Muscle layer of duodenum (tissue), 2 donors: Measurements from ENCODE around the gene TMEM240.
"Not testable (repeated sequence)": the region's sequence is repeated elsewhere in the genome, so short reads cannot be mapped to it uniquely, and the experiment has no call there.

Experiments
- H3K27ac ChIP-seq: one replicate; pipeline ENCODE4 v1.7.0; 2013; ENCODE audit warnings: mild to moderate bottlenecking, low read length
- H3K27me3 ChIP-seq: one replicate; pipeline ENCODE4 v1.7.0; 2013; ENCODE audit warnings: low read depth, mild to moderate bottlenecking, control low read depth, low read length
- H3K36me3 ChIP-seq, 2 donors: one replicate each; pipeline ENCODE4 v1.7.0; 2013; ENCODE audit warnings: low read length in 2 of 2, control low read depth in 1 of 2, mild to moderate bottlenecking in 1 of 2; ENCODE audit not compliant: insufficient read depth in 2 of 2, control insufficient read depth in 1 of 2
- H3K4me1 ChIP-seq, 2 donors: one replicate each; pipeline ENCODE4 v1.7.0; 2013; ENCODE audit warnings: low read length in 2 of 2, mild to moderate bottlenecking in 2 of 2, control low read depth in 1 of 2, moderate library complexity in 1 of 2; ENCODE audit not compliant: insufficient read depth in 2 of 2, control insufficient read depth in 1 of 2
- H3K4me3 ChIP-seq, 2 donors: one replicate each; pipeline ENCODE4 v1.7.0; 2013; ENCODE audit warnings: low read length in 2 of 2, low read depth in 1 of 2, mild to moderate bottlenecking in 1 of 2
- H3K9me3 ChIP-seq, 2 donors: one replicate each; pipeline ENCODE4 v1.7.0; 2013; ENCODE audit warnings: low read length in 2 of 2, control low read depth in 1 of 2, mild to moderate bottlenecking in 1 of 2; ENCODE audit not compliant: control insufficient read depth in 1 of 2
- donor health status: healthy.

TMEM240 gene

DNA sequence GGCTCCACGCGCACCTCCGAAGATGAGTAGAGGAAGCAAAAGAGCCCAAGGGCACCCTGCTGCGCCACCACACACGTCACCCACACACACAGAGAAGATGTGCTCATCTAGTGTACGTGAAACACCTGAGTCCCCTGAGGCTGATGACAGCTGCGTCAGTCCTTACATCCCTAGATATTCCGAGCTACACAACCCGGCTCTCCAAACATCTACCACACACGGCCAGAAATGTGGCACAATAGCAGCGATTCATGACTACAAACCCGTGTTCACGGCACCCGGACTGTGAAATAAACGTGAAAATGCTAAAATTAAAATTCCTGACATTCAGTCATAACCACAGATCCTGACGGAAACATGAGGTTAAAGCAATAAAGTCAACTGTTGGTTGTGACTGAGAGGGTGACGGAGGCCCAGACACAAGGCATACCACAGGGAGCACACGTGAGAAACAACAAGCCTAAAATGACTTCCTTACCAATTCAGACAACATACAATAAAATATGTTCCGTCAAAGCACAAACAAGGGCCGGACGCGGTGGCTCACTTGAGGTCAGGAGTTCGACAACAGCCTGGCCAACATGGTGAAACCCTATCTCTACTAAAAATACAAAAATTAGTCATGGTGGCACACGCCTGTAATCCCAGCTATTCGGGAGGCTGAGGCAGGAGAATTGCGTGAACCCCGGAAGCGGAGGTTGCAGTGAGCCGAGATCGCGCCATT lies 26.9 kb upstream of the TMEM240 start:
- Histone ChIP-seq H3K4me3 (no peak overlapping the region), H3K27ac (no peak overlapping the region)

GRCh38 chr1:1565340-1565739 lies 24.9 kb upstream of the TMEM240 start:
- Histone ChIP-seq H3K36me3 (peaks cover 36 to 49% of the 10 kb centered on the region in 2 donors), H3K4me3 (no peak overlapping the region), H3K9me3 (no peaks in the 10 kb centered on the region), H3K27me3 (no peaks in the 10 kb centered on the region), H3K27ac (no peak overlapping the region), H3K4me1 (peaks cover 0 to 18% of the 10 kb centered on the region in 2 donors)

More for the DNA sequence above, 26.9 kb upstream of the TMEM240 start:
- Histone ChIP-seq H3K36me3 (peaks cover 30 to 41% of the 10 kb centered on the region in 2 donors), H3K4me1 (peaks cover 0 to 23% of the 10 kb centered on the region in 2 donors), H3K9me3 (no peaks in the 10 kb centered on the region), H3K27me3 (no peaks in the 10 kb centered on the region)

DNA sequence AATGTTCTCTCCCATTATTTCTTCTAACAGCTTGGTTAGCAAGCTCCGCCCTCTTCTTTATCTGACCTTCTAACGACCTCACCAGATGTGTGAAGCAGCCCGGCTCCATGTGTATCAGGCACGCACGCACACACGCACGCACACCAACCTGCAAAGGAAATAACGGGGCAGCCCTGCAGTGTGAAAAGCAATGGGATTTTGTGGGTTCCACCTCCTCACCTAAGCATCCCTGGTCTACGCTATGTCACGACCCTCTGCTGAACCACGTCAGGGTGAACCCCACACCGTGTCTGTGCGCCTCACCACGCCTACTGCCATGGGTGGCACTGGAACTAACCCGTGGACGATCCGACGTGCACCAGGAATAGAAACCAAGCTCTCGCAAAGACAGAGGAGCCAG lies 23.8 kb upstream of the TMEM240 start:
- Histone ChIP-seq H3K27ac (no peak overlapping the region), H3K9me3 (no peaks in the 10 kb centered on the region), H3K27me3 (no peaks in the 10 kb centered on the region), H3K36me3 (peaks cover 28 to 49% of the 10 kb centered on the region in 2 donors), H3K4me3 (no peak overlapping the region), H3K4me1 (peaks cover 0 to 7% of the 10 kb centered on the region in 2 donors)

- H3K4me1 ChIP-seq = peaks cover 0 to 6% of the 10 kb centered on the region in 2 donors
- peaks cover 28 to 49% of the 10 kb centered on the region in 2 donors for H3K36me3 ChIP-seq
Measured at GRCh38 chr1:1563688-1564087, 23.3 kb upstream of the TMEM240 start.

DNA sequence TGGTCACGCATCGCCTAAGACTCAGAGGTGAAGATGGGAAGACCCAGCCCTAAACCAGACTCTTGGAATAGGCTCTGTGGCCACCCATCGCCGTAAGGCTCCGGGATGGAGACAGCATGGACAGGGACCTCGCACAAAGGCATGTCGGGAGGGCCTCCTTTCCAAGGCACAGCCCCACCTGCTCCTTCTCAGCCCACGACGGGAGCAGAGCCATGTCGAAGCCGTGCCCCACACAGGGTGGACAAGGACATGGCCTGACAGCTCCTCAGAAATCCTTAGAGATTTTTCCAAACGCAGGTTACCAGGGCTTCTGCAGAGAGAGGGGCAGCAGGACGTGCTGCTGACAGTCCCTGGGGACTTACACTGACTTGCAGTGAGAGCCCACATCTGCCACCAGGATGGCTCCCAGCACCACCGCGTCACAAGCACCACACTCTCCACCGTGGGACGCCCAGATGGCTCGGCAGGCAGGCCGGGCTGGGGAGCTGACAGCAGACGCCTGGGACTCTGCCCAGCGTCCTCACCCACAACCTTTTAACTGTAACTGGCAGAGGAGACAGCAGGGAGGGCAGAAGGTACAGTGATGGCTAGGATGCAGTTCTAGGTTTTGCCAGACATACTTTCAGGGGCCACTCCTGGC lies 22.3 kb upstream of the TMEM240 start:
- Histone ChIP-seq H3K36me3 (peaks cover 28 to 49% of the 10 kb centered on the region in 2 donors), H3K27me3 (no peaks in the 10 kb centered on the region), H3K4me1 (peaks cover 0 to 1% of the 10 kb centered on the region in 2 donors), H3K27ac (no peak overlapping the region), H3K4me3 (no peak overlapping the region), H3K9me3 (no peaks in the 10 kb centered on the region)

More at GRCh38 chr1:1563688-1564087, 23.3 kb upstream of the TMEM240 start:
- no peak overlapping the region for H3K27ac ChIP-seq
- no peak overlapping the region for H3K4me3 ChIP-seq
- H3K27me3 ChIP-seq = no peaks in the 10 kb centered on the region
- no peaks in the 10 kb centered on the region for H3K9me3 ChIP-seq

DNA sequence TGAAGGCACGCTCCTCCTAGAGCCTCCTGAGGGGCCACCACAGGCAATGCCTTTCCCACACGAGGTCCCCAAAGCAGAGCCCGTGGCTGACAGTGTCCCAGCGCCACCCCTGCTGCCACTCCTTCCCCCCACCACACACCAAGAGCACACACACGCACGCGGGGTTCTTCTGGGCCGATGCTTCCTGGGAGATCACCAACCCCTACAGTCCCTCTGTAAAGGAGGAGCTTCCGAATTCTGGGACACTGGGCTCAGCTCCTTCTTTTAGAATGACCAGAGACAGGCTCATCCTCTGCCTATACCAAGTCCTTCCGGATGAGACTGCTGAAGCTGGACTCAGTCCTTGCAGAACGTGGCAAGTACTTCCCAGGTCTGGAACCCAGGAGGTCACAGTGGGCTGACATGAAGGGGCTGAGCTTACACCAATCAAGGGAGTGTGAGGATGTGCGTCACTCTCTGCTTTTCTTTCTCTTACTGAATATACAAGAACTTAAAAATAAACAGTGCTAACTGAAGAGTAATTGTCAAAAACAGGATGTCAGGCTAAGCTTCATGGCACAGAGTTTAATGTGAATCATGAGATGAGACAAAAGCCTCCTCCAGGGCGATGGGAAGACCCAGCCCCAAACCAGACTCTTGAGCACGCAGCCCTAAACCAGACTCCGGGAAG lies 21.5 kb upstream of the TMEM240 start:
- no peak overlapping the region for H3K27ac ChIP-seq
- no peaks in the 10 kb centered on the region for H3K9me3 ChIP-seq
- no peaks in the 10 kb centered on the region for H3K27me3 ChIP-seq
- no peak overlapping the region for H3K4me3 ChIP-seq
- H3K4me1 ChIP-seq = no peaks in the 10 kb centered on the region
- peaks cover 28 to 49% of the 10 kb centered on the region in 2 donors for H3K36me3 ChIP-seq

DNA sequence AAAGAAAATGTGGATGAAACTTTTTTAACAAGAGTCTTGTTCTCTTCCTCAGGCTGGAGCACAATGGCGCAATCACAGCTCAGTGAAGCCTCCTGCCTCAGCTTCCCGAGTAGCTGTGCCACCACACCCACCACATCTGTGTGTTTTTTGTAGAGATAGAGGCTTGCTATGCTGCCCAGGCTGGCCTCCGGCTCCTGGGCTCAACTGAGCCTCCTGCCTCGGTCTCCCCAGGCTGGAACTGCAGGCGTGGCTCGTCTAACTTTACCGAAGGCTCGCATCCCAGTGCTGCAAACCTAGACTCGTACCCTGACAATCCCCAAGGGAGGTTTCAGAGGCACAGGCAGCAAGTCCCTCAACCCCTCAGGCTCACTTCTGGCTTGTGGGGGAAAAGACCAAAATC lies 19.8 kb upstream of the TMEM240 start:
- no peak overlapping the region for H3K27ac ChIP-seq
- no peaks in the 10 kb centered on the region for H3K27me3 ChIP-seq
- H3K4me3 ChIP-seq = no peak overlapping the region
- peaks cover 28 to 44% of the 10 kb centered on the region in 2 donors for H3K36me3 ChIP-seq
- peaks cover 0 to 1% of the 10 kb centered on the region in 2 donors for H3K4me1 ChIP-seq
- no peaks in the 10 kb centered on the region for H3K9me3 ChIP-seq

- H3K36me3 ChIP-seq = peaks cover 20 to 37% of the 10 kb centered on the region in 2 donors
- no peak overlapping the region for H3K27ac ChIP-seq
Measured at GRCh38 chr1:1559066-1559465, 18.6 kb upstream of the TMEM240 start.

DNA sequence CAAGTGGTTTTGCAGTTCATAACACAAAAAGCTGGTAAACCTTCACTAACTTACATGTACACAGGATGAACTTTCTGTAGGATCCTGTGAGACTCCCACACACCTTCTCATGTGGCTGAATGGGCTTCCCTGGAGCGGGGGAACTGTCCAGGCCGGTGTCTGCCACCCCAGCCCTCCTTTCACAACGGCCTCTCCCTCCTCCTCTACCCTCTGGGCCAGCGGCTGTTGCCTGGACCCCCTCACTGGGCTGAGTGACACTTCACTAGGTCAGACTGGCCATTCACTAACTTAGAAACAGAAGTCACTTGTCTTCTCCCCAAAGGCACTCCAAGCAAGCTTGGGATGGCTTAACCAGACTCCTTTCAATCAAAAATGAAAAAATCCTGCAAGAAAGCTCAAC lies 18.2 kb upstream of the TMEM240 start:
- peaks cover 0 to 4% of the 10 kb centered on the region in 2 donors for H3K4me1 ChIP-seq
- no peak overlapping the region for H3K4me3 ChIP-seq
- H3K36me3 ChIP-seq = peaks cover 15 to 32% of the 10 kb centered on the region in 2 donors
- H3K27me3 ChIP-seq = no peaks in the 10 kb centered on the region
- no peaks in the 10 kb centered on the region for H3K9me3 ChIP-seq
- H3K27ac ChIP-seq = no peak overlapping the region

More at GRCh38 chr1:1559066-1559465, 18.6 kb upstream of the TMEM240 start:
- H3K27me3 ChIP-seq = no peaks in the 10 kb centered on the region
- peaks cover 0 to 4% of the 10 kb centered on the region in 2 donors for H3K4me1 ChIP-seq
- H3K9me3 ChIP-seq = no peaks in the 10 kb centered on the region
- no peak overlapping the region for H3K4me3 ChIP-seq

DNA sequence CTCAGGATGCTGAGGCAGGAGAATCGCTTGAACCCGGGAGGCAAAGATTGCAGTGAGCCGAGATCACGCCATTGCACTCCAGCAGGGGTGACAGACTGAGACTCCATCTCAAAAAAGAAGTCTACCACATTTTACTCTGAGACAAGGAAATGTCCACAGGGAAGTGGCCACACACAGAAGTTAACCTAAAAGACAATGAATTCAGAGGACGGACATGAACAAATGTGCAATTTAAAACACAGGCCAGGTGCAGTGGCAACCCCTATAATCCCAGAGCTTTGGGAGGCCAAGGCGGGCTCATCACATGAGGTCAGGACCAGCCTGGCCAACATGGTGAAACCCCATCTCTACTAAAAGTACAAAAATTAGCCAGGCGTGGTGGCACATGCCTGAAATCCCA lies 17.3 kb upstream of the TMEM240 start:
- not testable (repeated sequence) for H3K27ac ChIP-seq, H3K4me1 ChIP-seq, H3K4me3 ChIP-seq, H3K9me3 ChIP-seq, H3K27me3 ChIP-seq
- peaks cover 10 to 26% of the 10 kb centered on the region in 2 donors for H3K36me3 ChIP-seq

- H3K27me3 ChIP-seq, H3K4me3 ChIP-seq, H3K9me3 ChIP-seq, H3K4me1 ChIP-seq, H3K27ac ChIP-seq: not testable (repeated sequence)
- H3K36me3 ChIP-seq = peaks cover 3 to 18% of the 10 kb centered on the region in 2 donors
Measured at GRCh38 chr1:1556961-1557360, 16.5 kb upstream of the TMEM240 start.
